Activated naive CD4-positive, alpha-beta T cell treated with anti-CD3 and anti-CD28 coated beads for 36 hours (primary cell): ENCODE measurements around the gene BROX. TPM values are rescaled to one million over a fixed set of nuclear protein-coding genes. Genes with fewer than 3 reads are reported as not detected.
"Not testable (repeated sequence)": the region's sequence is repeated elsewhere in the genome, so short reads cannot be mapped to it uniquely, and the experiment has no call there.

Experiments used
- CTCF ChIA-PET: fragments of 350-600 bp; sonication (Branson Sonifier 250); formaldehyde crosslinking; loops from one replicate; lab custom pipeline; 2021; ENCODE audit warnings: antibody characterized with exemption; lab: Charles Lee
- DNase-seq: peaks from one replicate; pipeline ENCODE4 v3.0.0-alpha.2; 2020
- H3K27ac Mint-ChIP-seq: one replicate; pipeline ENCODE4 v1.8.0; 2021; ENCODE audit warnings: mild to moderate bottlenecking, mixed read lengths
- H3K27me3 Mint-ChIP-seq: one replicate; pipeline ENCODE4 v1.8.0; 2021; ENCODE audit warnings: low read depth, mixed read lengths
- H3K36me3 Mint-ChIP-seq: one replicate; pipeline ENCODE4 v1.8.0; 2021; ENCODE audit warnings: low read depth, mixed read lengths
- H3K4me1 Mint-ChIP-seq: one replicate; pipeline ENCODE4 v1.8.0; 2021; ENCODE audit warnings: low read depth, mixed read lengths
- H3K4me3 Mint-ChIP-seq: one replicate; pipeline ENCODE4 v1.8.0; 2021; ENCODE audit warnings: mild to moderate bottlenecking, moderate library complexity, mixed read lengths
- H3K9me3 Mint-ChIP-seq: one replicate; pipeline ENCODE4 v1.8.0; 2021; ENCODE audit warnings: mixed read lengths
- intact Hi-C: fragments of 100-400 bp; cut with micrococcal nuclease; formaldehyde crosslinking; loops from one replicate; pipeline ENCODE4 v1.15.1; 2023
- total RNA-seq, 2 experiments: library from RNA; stranded (reverse); gene quantifications; one replicate each; pipeline ENCODE4 v1.2.3, GENCODE V29; 2021

BROX gene
- total RNA-seq, 2 experiments from 2014 or later, result 35.7 to 37.2 TPM

DNA sequence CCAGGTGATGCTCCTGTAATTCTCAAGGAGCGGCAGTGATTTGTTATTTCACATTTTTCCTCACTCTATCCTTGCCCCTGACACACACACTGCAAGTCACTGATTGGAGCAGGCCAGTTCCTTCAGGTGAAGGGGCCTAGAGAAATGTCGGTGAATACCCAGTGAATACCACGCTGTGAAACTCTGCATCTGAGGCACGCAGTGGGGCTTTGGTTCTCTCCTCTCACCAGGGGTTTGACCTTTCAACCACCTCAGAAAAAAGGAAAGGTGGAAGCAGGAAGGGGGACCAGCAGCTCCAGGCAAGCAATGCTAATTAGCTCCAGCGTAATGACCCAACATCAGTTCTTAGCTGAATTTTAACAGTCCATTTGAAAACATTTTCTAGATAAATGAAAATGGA is 24.1 kb downstream of the BROX start:
- no peak for DNase-seq
- CTCF ChIA-PET, result interaction anchor here (1.0 to 1.8 kb wide), 3 partner anchors 57 to 387 kb away, joined by 3 to 8 read pairs (median 4); no protein-coding TSS in a partner anchor
- Mint-ChIP-seq H3K27ac (no peak overlapping the region), H3K4me3 (no peak overlapping the region), H3K27me3 (no peaks in the 10 kb centered on the region), H3K36me3 (peaks cover 14% of the 10 kb centered on the region), H3K9me3 (no peaks in the 10 kb centered on the region), H3K4me1 (peaks cover 6% of the 10 kb centered on the region)
- intact Hi-C loops, result no loop called here

DNA sequence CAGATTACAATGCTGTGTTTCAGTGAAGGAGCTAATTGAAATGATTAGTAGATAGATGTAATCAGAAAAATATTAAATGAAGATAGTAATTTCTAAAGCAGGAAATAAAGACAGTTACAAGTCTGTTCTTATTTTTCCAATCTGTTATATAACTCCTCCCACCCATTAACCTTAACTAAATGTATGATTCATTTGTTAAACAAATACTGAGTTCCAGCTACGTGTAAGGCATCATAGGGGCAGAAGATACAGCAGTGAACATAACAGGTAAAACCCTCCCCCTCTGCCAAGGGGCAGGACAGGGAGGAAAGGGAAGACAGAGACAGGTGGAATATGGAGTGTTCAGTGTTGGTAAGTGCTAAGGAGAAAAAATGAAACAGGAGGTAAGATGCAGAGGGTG is 24.6 kb downstream of the BROX start, which contains the start of gene FAM177B:
Gene FAM177B, plus strand, starts transcription at position 231 of the 400 bp plus-strand sequence. CDS start 9,344 bp downstream, outside the sequence.
- Mint-ChIP-seq H3K27me3 (no peaks in the 10 kb centered on the region), H3K36me3 (peaks cover 11% of the 10 kb centered on the region), H3K27ac (no peak within 1 kb of the TSS), H3K4me3 (no peak within 1 kb of the TSS), H3K9me3 (no peaks in the 10 kb centered on the region), H3K4me1 (peaks cover 6% of the 10 kb centered on the region)
- CTCF ChIA-PET, result interaction anchor here (1.0 to 1.8 kb wide), 3 partner anchors 56 to 387 kb away, joined by 3 to 8 read pairs (median 4); no protein-coding TSS in a partner anchor
- intact Hi-C loops, result no loop called here
- no peak for DNase-seq

DNA sequence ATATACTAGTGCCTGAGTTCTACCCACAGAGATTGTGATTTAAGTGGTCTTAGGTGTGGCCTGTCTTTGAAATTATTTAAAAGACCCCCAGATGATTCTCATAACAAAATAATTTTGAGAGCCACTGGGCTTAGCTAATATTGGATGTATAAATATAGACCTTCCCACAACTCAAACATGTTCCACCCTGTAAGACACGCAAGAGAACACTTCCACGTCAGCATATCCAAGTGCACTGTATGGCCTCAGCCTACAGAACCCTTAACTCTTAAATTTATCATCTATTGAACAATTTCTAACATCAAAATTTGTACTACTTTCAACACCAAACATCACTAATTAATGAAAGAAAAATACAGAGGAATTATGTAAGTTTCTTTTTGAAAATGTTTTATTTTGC is 27.1 kb downstream of the BROX start:
- Mint-ChIP-seq H3K27me3 (no peaks in the 10 kb centered on the region), H3K4me1 (no peaks in the 10 kb centered on the region), H3K36me3 (peaks cover 2% of the 10 kb centered on the region), H3K27ac (no peak overlapping the region), H3K9me3 (no peaks in the 10 kb centered on the region), H3K4me3 (no peak overlapping the region)
- intact Hi-C loops, result no loop called here
- DNase-seq, result no peak
- CTCF ChIA-PET, result interaction anchor here (1.0 to 1.6 kb wide), 5 partner anchors 12 to 384 kb away, joined by 3 to 6 read pairs (median 4); no protein-coding TSS in a partner anchor

DNA sequence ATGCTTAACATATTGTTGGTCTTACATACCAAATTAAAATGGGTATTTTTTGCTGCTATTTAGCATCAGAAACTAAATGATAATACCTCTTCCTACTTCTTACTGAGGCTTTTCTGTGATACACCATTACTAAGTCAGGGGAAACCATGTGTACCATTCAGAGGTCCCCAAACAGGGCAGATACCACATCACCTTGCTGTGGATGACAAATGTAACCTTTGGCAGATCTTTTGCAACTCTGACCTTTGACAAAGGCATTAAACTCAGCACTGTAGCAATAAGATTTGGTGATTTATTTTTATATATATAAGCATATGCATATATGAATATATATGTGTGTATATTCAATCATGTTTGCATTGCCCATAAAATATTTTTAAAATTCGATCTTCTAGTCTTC is 27.6 kb downstream of the BROX start:
- intact Hi-C loops, result no loop called here
- no peaks in the 10 kb centered on the region for H3K27me3 Mint-ChIP-seq
- no peaks in the 10 kb centered on the region for H3K36me3 Mint-ChIP-seq
- CTCF ChIA-PET, result interaction anchor here (1.0 to 1.3 kb wide), 2 partner anchors 11 to 341 kb away, joined by 3 to 4 read pairs; no protein-coding TSS in a partner anchor
- no peak overlapping the region for H3K27ac Mint-ChIP-seq
- H3K4me1 Mint-ChIP-seq, result no peaks in the 10 kb centered on the region
- H3K9me3 Mint-ChIP-seq, result no peaks in the 10 kb centered on the region
- H3K4me3 Mint-ChIP-seq, result no peak overlapping the region
- no peak for DNase-seq

DNA sequence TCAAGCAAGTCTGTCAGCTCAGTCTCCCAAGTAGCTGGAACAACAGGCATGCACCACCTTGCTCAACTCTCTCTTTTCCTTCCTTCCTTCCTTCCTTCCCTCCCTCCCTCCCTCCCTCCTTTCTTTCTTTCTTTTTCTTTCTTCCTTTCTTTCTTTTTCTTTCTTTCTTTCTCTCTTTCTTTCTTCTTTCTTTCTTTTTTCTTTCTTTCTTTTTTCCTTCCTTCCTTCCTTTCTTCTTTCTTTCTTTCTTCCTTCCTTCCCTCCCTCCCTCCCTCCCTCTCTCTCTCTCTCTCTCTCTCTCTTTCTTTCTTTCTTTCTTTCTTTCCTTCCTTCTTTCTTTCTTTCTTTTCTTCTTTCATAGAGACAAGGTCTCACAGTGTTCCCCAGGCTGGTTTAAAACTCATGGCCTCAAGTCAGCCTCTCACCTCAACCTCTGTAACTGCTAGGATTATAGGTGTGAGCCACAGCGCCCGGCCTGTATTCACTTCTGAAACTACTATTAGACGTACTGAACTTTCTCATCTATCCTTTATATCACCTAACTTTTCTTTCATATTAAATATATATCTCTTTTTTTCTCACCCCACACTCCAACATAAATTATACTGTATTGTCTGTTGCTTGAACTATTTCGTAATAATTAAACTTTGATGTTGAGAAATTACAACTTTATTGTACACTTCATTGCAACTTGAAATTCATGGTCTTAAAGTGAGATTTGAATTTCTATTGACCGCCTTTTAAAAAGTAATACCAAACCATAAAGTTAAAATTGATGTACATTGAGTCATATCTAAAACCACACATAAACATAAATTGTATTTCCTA is 29.5 kb downstream of the BROX start:
- CTCF ChIA-PET, result interaction anchor here (0.6 kb wide), 1 partner anchor 126 kb away, joined by 3 read pairs; no protein-coding TSS in a partner anchor
- H3K4me3 Mint-ChIP-seq, H3K4me1 Mint-ChIP-seq, H3K27me3 Mint-ChIP-seq, H3K36me3 Mint-ChIP-seq, H3K27ac Mint-ChIP-seq, DNase-seq, intact Hi-C loops, H3K9me3 Mint-ChIP-seq: not testable (repeated sequence)

DNA sequence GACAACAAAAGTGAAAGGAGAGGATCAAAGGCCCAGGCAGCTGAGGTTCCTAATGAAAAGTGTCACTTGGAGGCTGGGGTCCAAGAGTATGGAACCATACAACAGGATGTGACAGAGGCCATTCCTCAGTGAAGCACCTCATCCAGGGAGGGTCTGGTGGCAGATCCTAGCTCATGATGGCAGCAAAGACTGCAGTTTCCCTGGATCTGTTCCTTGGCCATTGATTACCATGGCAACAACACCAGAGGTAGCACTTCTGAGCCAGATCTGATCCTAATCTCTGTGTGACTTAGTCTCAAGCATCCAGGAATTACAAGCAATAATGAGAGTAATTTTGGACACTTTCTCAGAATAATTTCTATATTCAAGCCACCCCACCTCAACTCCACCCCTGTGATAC is 37.6 kb downstream of the BROX start:
- H3K27me3 Mint-ChIP-seq, result peaks cover 2% of the 10 kb centered on the region
- no peaks in the 10 kb centered on the region for H3K4me1 Mint-ChIP-seq
- CTCF ChIA-PET, result interaction anchor here (0.7 to 1.5 kb wide), 4 partner anchors 269 to 609 kb away, joined by 3 to 4 read pairs (median 3); no protein-coding TSS in a partner anchor
- no peak overlapping the region for H3K27ac Mint-ChIP-seq
- H3K9me3 Mint-ChIP-seq, result no peaks in the 10 kb centered on the region
- DNase-seq, result no peak
- H3K4me3 Mint-ChIP-seq, result no peak overlapping the region
- intact Hi-C loops, result no loop called here
- no peaks in the 10 kb centered on the region for H3K36me3 Mint-ChIP-seq

DNA sequence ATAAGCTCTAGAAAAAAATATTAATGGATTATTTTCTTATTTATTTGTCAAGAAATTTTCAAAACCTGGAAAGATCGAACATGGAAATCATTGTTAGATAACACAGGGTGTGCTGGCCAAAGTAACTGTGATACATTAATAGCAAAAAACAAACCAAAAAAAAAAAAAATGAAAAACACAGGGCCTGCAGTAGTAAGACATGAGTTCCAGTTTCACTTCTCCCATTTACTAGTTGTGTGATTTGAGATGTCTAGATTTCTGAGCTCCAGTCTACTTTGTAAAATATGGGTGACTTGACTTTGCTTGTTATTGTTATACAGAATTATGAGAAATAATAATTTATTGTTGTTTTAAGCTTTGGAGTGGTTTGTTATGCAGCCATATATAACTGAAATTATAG is 38.3 kb downstream of the BROX start:
- no peak overlapping the region for H3K4me3 Mint-ChIP-seq
- intact Hi-C loops, result no loop called here
- H3K9me3 Mint-ChIP-seq, result no peaks in the 10 kb centered on the region
- H3K4me1 Mint-ChIP-seq, result no peaks in the 10 kb centered on the region
- CTCF ChIA-PET, result interaction anchor here (0.6 to 1.5 kb wide), 3 partner anchors 268 to 340 kb away, joined by 3 to 6 read pairs (median 3); no protein-coding TSS in a partner anchor
- no peaks in the 10 kb centered on the region for H3K36me3 Mint-ChIP-seq
- no peak overlapping the region for H3K27ac Mint-ChIP-seq
- DNase-seq, result no peak
- H3K27me3 Mint-ChIP-seq, result peaks cover 2% of the 10 kb centered on the region

- intact Hi-C loops, result no loop called here
- no peak for DNase-seq
- Mint-ChIP-seq H3K36me3 (no peaks in the 10 kb centered on the region), H3K9me3 (no peaks in the 10 kb centered on the region), H3K4me3 (no peak overlapping the region), H3K4me1 (no peaks in the 10 kb centered on the region), H3K27ac (no peak overlapping the region), H3K27me3 (peaks cover 2% of the 10 kb centered on the region)
- CTCF ChIA-PET, result interaction anchor here (0.6 to 1.5 kb wide), 5 partner anchors 12 to 339 kb away, joined by 3 to 6 read pairs (median 4); no protein-coding TSS in a partner anchor
Observed at GRCh38 chr1:222751255-222751654, 38.9 kb downstream of the BROX start.

GRCh38 chr1:222754366-222755139 is 42.2 kb downstream of the BROX start:
- no peaks in the 10 kb centered on the region for H3K36me3 Mint-ChIP-seq
- H3K27ac Mint-ChIP-seq, result no peak overlapping the region
- H3K27me3 Mint-ChIP-seq, result no peaks in the 10 kb centered on the region
- H3K4me3 Mint-ChIP-seq, result no peak overlapping the region
- DNase-seq, result no peak
- intact Hi-C loops, result no loop called here
- H3K4me1 Mint-ChIP-seq, result no peaks in the 10 kb centered on the region
- H3K9me3 Mint-ChIP-seq, result no peaks in the 10 kb centered on the region
- CTCF ChIA-PET, result interaction anchor here (0.6 kb wide), 1 partner anchor 69 kb away, joined by 3 read pairs; no protein-coding TSS in a partner anchor

DNA sequence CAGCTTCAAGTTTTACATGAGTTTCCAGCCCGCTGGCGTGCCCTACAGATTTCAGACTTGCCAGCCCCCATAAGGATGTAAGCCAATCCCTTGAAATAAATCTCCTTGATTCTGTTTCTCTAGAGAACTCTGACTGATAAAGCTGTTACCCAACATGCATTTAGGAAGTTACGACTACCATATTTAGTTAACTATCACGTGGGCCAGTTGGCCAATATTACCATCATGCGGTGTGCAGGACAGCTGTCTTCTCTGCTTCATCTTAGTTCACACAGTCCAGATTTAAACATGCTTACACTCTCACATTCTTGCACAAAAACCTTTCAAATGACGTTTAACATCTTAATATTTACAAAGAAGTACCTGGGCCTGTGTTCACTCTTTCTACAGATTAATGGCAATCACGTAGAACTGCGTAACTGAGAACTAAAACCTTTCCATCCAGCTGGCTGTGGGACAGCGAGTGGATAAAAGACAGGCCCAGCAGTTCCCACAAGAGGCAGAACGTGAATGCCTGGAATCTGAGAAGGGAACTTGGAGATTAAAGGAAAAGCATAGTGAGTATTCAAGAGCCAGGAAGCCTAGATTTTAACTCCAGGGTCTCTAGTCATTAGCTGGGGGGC is 45.4 kb downstream of the BROX start:
- no peak for DNase-seq
- Mint-ChIP-seq H3K27ac (no peak overlapping the region), H3K27me3 (no peaks in the 10 kb centered on the region), H3K4me1 (no peaks in the 10 kb centered on the region), H3K36me3 (no peaks in the 10 kb centered on the region), H3K4me3 (no peak overlapping the region), H3K9me3 (no peaks in the 10 kb centered on the region)
- intact Hi-C loops, result no loop called here
- CTCF ChIA-PET, result no interaction called here

DNA sequence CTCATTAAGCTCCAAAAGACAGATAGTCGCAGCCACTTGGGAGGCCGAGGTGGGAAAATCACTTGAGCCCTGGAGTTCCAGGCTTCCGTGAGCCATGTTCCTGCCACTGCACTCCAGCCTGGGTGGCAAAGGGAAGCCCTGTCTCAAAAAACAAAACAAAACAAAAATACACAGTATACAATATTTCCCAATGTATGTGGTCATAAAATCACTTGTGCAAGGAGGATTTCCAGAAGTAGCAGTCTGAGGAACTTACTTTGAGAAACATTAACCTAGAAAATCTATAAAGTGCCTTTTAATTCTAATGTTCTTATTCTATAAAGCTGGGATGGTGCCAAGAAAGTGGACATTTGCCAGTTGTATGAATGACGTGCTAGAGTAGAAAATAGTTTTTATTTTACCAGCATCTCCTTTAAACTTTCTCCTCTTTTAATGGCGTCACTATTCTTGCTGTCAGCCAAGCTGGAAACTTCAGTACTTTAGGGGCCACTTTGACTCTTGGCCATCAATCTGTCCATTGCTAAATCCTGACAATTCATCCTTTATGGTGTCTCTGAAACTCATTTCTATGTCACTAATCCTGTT is 47.2 kb downstream of the BROX start:
- Mint-ChIP-seq H3K4me1 (no peaks in the 10 kb centered on the region), H3K9me3 (no peaks in the 10 kb centered on the region), H3K36me3 (no peaks in the 10 kb centered on the region), H3K4me3 (no peak overlapping the region), H3K27me3 (peaks cover 2% of the 10 kb centered on the region), H3K27ac (no peak overlapping the region)
- DNase-seq, result no peak
- CTCF ChIA-PET, result no interaction called here
- intact Hi-C loops, result no loop called here
